GM12878 (cell line): ENCODE data around the gene FAXC. TPM values are rescaled to one million over a fixed set of nuclear protein-coding genes. Genes with fewer than 3 reads are reported as not detected.

Experiments
- ATAC-seq: fragments of 200-7000 bp; cut with Tn5 transposase; 3 replicates; pipeline ENCODE4 v1.9.1; 2020; ENCODE audit warnings: mild to moderate bottlenecking, moderate library complexity
- BruUV-seq: library from RNA; stranded (reverse); fragments of 400-500 nt; replicated peaks from 2 replicates; lab custom pipeline; 2021; lab: Mats Ljungman, UMichigan
- CTCF ChIA-PET: fragments of 300-600 bp; sonication (Branson Sonifier 250); formaldehyde crosslinking; extraction: SDS; loops from one replicate; lab custom pipeline; 2021; ENCODE audit warnings: inconsistent platforms; lab: Yijun Ruan, JAX
- POLR2A ChIA-PET: fragments of 350-600 bp; formaldehyde crosslinking; extraction: SDS; loops from one replicate; lab custom pipeline; 2021; ENCODE audit warnings: inconsistent platforms; lab: Charles Lee
- RAD21 ChIA-PET: fragments of 300-600 bp; sonication (Branson Sonifier 250); formaldehyde crosslinking; loops from one replicate; lab custom pipeline; 2023; ENCODE audit warnings: antibody characterized with exemption; ENCODE audit not compliant: unreplicated experiment; lab: Charles Lee
- SMC1A ChIA-PET: fragments of 300-600 bp; sonication (Branson Sonifier 250); formaldehyde crosslinking; loops from one replicate; lab custom pipeline; 2023; ENCODE audit not compliant: unreplicated experiment, uncharacterized antibody; lab: Charles Lee
- DNase-seq: peaks from one replicate; pipeline ENCODE4 v3.0.0-alpha.2; 2011; ENCODE audit warnings: low read depth, low spot score
- FAIRE-seq: peaks from 3 replicates; lab custom pipeline; 2011; peaks lifted over from hg19 to GRCh38; lab: Jason Lieb, UNC
- H2AFZ ChIP-seq: 2 replicates; pipeline ENCODE4 v1.6.0; 2011; ENCODE audit warnings: low read depth, low read length, control low read depth; ENCODE audit not compliant: control insufficient read depth
- H3K27ac ChIP-seq: 2 replicates; pipeline ENCODE4 v1.5.1; 2011; ENCODE audit warnings: control low read depth; ENCODE audit not compliant: control insufficient read depth, insufficient read depth
- H3K27me3 ChIP-seq, 2 experiments: replicated peaks in 1 of 2; 2 replicates each; pipeline versions ENCODE4 v1.6.0 to v1.6.1; 2011; ENCODE audit warnings: low read length in 1 of 2; ENCODE audit not compliant: control insufficient read depth in 2 of 2, insufficient read depth in 2 of 2
- H3K36me3 ChIP-seq, 2 experiments: 2 replicates each; pipeline ENCODE4 v1.5.1; 2011; ENCODE audit warnings: low read length in 1 of 2; ENCODE audit not compliant: control insufficient read depth in 2 of 2, insufficient read depth in 2 of 2
- H3K4me1 ChIP-seq: 2 replicates; pipeline ENCODE4 v1.6.1; 2011; ENCODE audit warnings: mild to moderate bottlenecking, low read length, moderate library complexity, mixed read lengths; ENCODE audit not compliant: control insufficient read depth, insufficient read depth
- H3K4me2 ChIP-seq: 2 replicates; pipeline ENCODE4 v1.6.0; 2011; ENCODE audit warnings: control low read depth; ENCODE audit not compliant: control insufficient read depth, insufficient read depth
- H3K4me3 ChIP-seq: fragments of 200-600 bp; sonication (generic); 2 replicates; pipeline ENCODE4 v1.5.1; 2016
- H3K79me2 ChIP-seq: 2 replicates; pipeline ENCODE4 v1.6.0; 2011; ENCODE audit warnings: low read length; ENCODE audit not compliant: control insufficient read depth, insufficient read depth
- H3K9ac ChIP-seq: 2 replicates; pipeline ENCODE4 v1.8.0; 2011; ENCODE audit warnings: low read length, control low read depth, mixed read lengths; ENCODE audit not compliant: control insufficient read depth, insufficient read depth
- H3K9me3 ChIP-seq: replicated peaks from 3 replicates; pipeline ENCODE4 v1.5.1; 2011; ENCODE audit warnings: mild to moderate bottlenecking, low read length; ENCODE audit not compliant: control insufficient read depth, insufficient read depth
- H4K20me1 ChIP-seq: 2 replicates; pipeline ENCODE4 v1.6.0; 2011; ENCODE audit not compliant: control insufficient read depth, insufficient read depth
- IRF5 ChIP-seq: fragments of 450-650 bp; IDR thresholded peaks from 2 replicates; pipeline ENCODE4 v1.6.1; 2017; ENCODE audit warnings: borderline replicate concordance
- MEF2A ChIP-seq: IDR thresholded peaks from 2 replicates; pipeline ENCODE4 v1.6.1; 2011; ENCODE audit warnings: low read depth, mild to moderate bottlenecking, low read length, moderate library complexity; ENCODE audit not compliant: insufficient read depth
- NFYB ChIP-seq: IDR thresholded peaks from 2 replicates; pipeline ENCODE4 v1.6.1; 2011; ENCODE audit warnings: low read depth, mild to moderate bottlenecking, low read length, improper control_type of control experiment, moderate library complexity; ENCODE audit not compliant: insufficient read depth
- PKNOX1 ChIP-seq: fragments of 450-650 bp; IDR thresholded peaks from 2 replicates; pipeline ENCODE4 v1.6.1; 2016; ENCODE audit warnings: mild to moderate bottlenecking
- POLR2A ChIP-seq: IDR thresholded peaks from 2 replicates; pipeline ENCODE4 v1.6.1; 2011; ENCODE audit warnings: low read depth, mild to moderate bottlenecking, low read length
- RAD51 ChIP-seq: fragments of 450-650 bp; IDR thresholded peaks from 2 replicates; pipeline ENCODE4 v1.6.1; 2016; ENCODE audit warnings: moderate library complexity, mild to moderate bottlenecking, inconsistent platforms
- RELA ChIP-seq: fragments of 450-650 bp; IDR thresholded peaks from 2 replicates; pipeline ENCODE4 v1.8.0; 2014; ENCODE audit warnings: borderline replicate concordance; ENCODE audit not compliant: partially characterized antibody
- SIN3A ChIP-seq: IDR thresholded peaks from 2 replicates; pipeline ENCODE4 v1.6.1; 2012; ENCODE audit warnings: low read depth, low read length, improper control_type of control experiment
- ZBTB4 ChIP-seq: fragments of 450-650 bp; formaldehyde crosslinking; IDR thresholded peaks from 2 replicates; pipeline ENCODE4 v1.4.0; 2022; ENCODE audit warnings: mild to moderate bottlenecking, moderate library complexity
- WGBS: methylation state at CpG from one replicate; pipeline ENCODE4 v1.1.6; 2016; ENCODE audit warnings: low lambda C conversion rate; ENCODE audit not compliant: insufficient replicate concordance, insufficient coverage; ENCODE audit errors: missing lambda C conversion rate; 5-methylcytosine and 5-hydroxymethylcytosine counted together
- in situ Hi-C: fragments of 300-500 bp; cut with MboI; formaldehyde crosslinking; loops from 9 replicates; pipeline ENCODE4 v1.14.3; 2018; ENCODE audit warnings: mixed read lengths
- intact Hi-C: fragments of 100-400 bp; cut with micrococcal nuclease; formaldehyde crosslinking; loops from one replicate; pipeline ENCODE4 v1.14.2; 2022; ENCODE audit not compliant: unreplicated experiment
- polyA plus RNA-seq, 11 experiments: library from polyadenylated mRNA; depleted of rRNA in 4 of 11; unstranded in 6 of 11; stranded (reverse) in 5 of 11; fragments of >200 nt; fragmentation: Nextera tagmentation in 4 of 11; fragmentation: Illumina TruSeq in 1 of 11; extraction: Ambion mirVana in 4 of 11; extraction: Trizol in 1 of 11; gene quantifications; 1 replicate in 1 of 11; 2 replicates in 10 of 11; pipeline versions ENCODE4 v1.2.1 to v1.2.3, GENCODE V29; 2011 to 2016; ENCODE audit warnings: inconsistent platforms in 2 of 11, missing spikeins in 2 of 11, low read depth in 1 of 11
- total RNA-seq, 4 experiments: library from RNA; depleted of rRNA in 3 of 4; stranded (reverse); fragments of >200 nt in 3 of 4; fragmentation: Illumina TruSeq in 1 of 4; extraction: Trizol in 1 of 4; gene quantifications; 2 replicates each; pipeline versions ENCODE4 v1.2.1 to v1.2.3, GENCODE V29; 2013 to 2021
- TF ChIP-seq, protein P1 (sequence below): IDR thresholded peaks from 2 replicates; pipeline ENCODE4 v1.6.1; 2011; ENCODE audit warnings: mild to moderate bottlenecking, low read depth, low read length, moderate library complexity; ENCODE audit not compliant: insufficient replicate concordance
- TF ChIP-seq, protein P2 (sequence below), 3 experiments: IDR thresholded peaks in 2 of 3; conservative IDR thresholded peaks in 1 of 3; 2 replicates each; pipeline ENCODE4 v1.5.1; 2011; ENCODE audit warnings: low read depth in 3 of 3, low read length in 3 of 3, mild to moderate bottlenecking in 3 of 3, control low read depth in 2 of 3, moderate library complexity in 2 of 3, inconsistent platforms in 1 of 3, mixed read lengths in 1 of 3; ENCODE audit not compliant: control insufficient read depth in 2 of 3, insufficient read depth in 1 of 3; ENCODE audit errors: extremely low read depth in 1 of 3

The FAXC gene
- total and polyA plus RNA-seq, 10 of the 15 experiments (the other 5 are each of a cell fraction or from before 2014, with no cell fraction given), result not detected

DNA sequence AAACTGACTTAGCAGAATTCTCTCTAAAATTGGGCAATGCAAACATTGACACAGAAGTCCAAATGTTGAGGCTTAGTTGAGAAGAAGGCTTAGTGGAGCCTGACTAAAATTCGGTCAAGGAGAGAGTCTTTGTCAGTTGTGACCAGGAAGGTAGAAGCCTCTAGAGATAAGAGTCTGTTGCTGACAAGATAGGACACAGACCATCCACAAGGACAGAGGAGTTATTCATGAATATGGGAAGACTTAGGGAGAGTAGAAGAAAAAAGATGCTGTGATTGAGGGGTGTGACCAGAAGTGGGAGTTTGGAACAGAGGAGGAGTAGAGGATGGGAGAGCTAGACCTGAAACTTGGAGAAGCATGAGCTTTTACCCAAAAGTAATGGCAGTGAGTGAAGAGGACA lies 7.2 kb upstream of the FAXC start:
- SMC1A ChIA-PET, result no interaction called here
- WGBS, result 0% methylated on average over 1 of the region's 1 CpG
- no peaks in the 10 kb centered on the region for H3K27me3 ChIP-seq

More for the DNA sequence above, 7.2 kb upstream of the FAXC start:
- intact Hi-C loops (no loop called here), in situ Hi-C loops (no loop called here)
- Histone ChIP-seq H3K9me3 (no peaks in the 10 kb centered on the region), H4K20me1 (no peaks in the 10 kb centered on the region), H3K79me2 (no peaks in the 10 kb centered on the region), H2AFZ (no peak overlapping the region), H3K27ac (no peak overlapping the region), H3K4me3 (no peak overlapping the region), H3K9ac (no peak overlapping the region), H3K4me1 (no peaks in the 10 kb centered on the region), H3K36me3 (no peaks in the 10 kb centered on the region), H3K4me2 (no peak overlapping the region)
- BruUV-seq, result no TSS peak
- RAD21 ChIA-PET, result no interaction called here
- no peak for DNase-seq
- TF ChIP-seq NFYB (no peak), ZBTB4 (CRISPR knock-in tag) (no peak), PKNOX1 (no peak), RELA (no peak), MEF2A (no peak), SIN3A (no peak), RAD51 (no peak), IRF5 (no peak), POLR2A (no peak)
- TF ChIP-seq, protein P1, sequence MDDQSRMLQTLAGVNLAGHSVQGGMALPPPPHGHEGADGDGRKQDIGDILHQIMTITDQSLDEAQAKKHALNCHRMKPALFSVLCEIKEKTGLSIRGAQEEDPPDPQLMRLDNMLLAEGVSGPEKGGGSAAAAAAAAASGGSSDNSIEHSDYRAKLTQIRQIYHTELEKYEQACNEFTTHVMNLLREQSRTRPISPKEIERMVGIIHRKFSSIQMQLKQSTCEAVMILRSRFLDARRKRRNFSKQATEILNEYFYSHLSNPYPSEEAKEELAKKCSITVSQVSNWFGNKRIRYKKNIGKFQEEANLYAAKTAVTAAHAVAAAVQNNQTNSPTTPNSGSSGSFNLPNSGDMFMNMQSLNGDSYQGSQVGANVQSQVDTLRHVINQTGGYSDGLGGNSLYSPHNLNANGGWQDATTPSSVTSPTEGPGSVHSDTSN, result no peak
- TF ChIP-seq, protein P2, sequence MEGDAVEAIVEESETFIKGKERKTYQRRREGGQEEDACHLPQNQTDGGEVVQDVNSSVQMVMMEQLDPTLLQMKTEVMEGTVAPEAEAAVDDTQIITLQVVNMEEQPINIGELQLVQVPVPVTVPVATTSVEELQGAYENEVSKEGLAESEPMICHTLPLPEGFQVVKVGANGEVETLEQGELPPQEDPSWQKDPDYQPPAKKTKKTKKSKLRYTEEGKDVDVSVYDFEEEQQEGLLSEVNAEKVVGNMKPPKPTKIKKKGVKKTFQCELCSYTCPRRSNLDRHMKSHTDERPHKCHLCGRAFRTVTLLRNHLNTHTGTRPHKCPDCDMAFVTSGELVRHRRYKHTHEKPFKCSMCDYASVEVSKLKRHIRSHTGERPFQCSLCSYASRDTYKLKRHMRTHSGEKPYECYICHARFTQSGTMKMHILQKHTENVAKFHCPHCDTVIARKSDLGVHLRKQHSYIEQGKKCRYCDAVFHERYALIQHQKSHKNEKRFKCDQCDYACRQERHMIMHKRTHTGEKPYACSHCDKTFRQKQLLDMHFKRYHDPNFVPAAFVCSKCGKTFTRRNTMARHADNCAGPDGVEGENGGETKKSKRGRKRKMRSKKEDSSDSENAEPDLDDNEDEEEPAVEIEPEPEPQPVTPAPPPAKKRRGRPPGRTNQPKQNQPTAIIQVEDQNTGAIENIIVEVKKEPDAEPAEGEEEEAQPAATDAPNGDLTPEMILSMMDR (IDR thresholded peaks at IDR 0.05 in 2 of 3, conservative IDR thresholded peaks at IDR 0.05 in 1 of 3; ENCODE audit: control insufficient read depth in 2 of 3, extremely low read depth in 1 of 3, insufficient read depth in 1 of 3, low read depth in 3 of 3, low read length in 3 of 3), result no peak
- FAIRE-seq, result no peak
- POLR2A ChIA-PET, result no interaction called here
- CTCF ChIA-PET, result no interaction called here
- no peak for ATAC-seq
